Kidney capillary endothelial cell (primary cell): ENCODE data around the gene PAK1IP1.
"Not testable (repeated sequence)": the region's sequence is repeated elsewhere in the genome, so short reads cannot be mapped to it uniquely, and the experiment has no call there.

ENCODE experiments used
- DNase-seq: peaks from one replicate; pipeline ENCODE4 v3.0.0-alpha.2; 2018; ENCODE audit warnings: low spot score

PAK1IP1 gene, protein sequence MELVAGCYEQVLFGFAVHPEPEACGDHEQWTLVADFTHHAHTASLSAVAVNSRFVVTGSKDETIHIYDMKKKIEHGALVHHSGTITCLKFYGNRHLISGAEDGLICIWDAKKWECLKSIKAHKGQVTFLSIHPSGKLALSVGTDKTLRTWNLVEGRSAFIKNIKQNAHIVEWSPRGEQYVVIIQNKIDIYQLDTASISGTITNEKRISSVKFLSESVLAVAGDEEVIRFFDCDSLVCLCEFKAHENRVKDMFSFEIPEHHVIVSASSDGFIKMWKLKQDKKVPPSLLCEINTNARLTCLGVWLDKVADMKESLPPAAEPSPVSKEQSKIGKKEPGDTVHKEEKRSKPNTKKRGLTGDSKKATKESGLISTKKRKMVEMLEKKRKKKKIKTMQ

DNA sequence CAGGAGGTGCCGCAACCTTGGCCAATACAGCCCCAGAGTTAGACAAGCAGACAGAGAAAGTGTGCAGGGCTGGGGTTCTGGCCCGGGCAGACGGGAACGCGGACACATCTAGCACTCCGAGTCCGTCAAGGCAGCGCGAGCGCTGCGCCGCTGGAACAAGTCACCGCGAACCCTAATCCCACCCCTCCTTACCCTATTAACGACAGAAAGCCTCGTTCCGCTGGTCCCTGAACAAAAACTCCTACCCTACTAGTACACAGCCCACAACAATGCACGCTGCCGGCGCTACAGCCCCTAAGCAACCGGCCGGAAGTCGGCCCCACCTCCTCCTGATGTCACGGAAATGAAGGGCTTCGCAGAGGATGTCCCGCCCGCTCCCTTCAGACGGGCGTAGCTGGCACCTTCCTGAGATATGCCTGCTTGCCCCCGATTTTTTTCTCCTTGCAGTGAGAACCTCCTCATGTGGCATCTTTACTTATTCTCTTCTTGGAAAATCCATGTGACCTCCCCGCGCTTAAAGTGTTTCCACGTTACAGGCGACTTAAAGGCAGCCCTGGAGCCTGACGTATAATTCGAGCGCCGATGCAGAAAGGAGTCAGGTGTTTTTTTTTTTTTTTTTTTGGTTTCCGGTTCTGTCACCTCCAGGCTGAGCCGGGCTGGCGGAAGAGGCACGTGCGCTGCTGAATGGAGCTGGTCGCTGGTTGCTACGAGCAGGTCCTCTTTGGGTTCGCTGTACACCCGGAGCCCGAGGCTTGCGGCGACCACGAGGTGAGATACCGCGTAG lies at the start of gene PAK1IP1, which contains the start of gene C6orf52:
Gene PAK1IP1 (plus strand): TSS at position 671 of the 784 bp plus-strand sequence. CDS start 14 bp downstream, at position 685.
Gene C6orf52 (minus strand): TSS at position 315 of the 784 bp plus-strand sequence. CDS start 7,066 bp downstream, outside the sequence.
- DNase-seq = peak; percentile 93

DNA sequence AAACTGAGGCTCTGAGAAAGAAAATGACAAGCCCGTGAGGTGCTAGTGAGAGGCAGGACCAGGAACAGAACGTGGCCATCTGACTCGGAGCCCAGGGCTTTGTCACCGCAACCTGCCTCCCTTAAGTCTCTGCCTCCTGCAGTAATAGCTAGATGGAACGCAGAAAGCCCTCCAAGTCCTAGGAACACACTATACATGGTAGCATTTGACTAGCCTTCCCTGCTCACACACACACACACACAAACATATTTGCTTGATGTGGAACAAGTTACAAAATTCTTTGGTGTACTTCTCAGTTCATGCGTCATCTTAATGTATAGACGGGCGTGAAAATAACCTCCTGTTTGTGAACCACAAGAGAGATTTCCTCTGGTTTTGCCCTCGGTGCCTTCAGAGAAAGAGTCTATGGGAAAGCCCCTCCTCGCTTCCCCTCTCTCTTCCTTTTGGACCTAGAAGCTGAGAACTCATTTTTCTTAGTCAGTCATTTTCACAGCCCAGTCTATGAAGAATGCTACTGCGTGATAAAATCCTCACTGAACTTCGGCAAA lies 39.2 kb upstream of the PAK1IP1 start:
- no peak for DNase-seq

DNA sequence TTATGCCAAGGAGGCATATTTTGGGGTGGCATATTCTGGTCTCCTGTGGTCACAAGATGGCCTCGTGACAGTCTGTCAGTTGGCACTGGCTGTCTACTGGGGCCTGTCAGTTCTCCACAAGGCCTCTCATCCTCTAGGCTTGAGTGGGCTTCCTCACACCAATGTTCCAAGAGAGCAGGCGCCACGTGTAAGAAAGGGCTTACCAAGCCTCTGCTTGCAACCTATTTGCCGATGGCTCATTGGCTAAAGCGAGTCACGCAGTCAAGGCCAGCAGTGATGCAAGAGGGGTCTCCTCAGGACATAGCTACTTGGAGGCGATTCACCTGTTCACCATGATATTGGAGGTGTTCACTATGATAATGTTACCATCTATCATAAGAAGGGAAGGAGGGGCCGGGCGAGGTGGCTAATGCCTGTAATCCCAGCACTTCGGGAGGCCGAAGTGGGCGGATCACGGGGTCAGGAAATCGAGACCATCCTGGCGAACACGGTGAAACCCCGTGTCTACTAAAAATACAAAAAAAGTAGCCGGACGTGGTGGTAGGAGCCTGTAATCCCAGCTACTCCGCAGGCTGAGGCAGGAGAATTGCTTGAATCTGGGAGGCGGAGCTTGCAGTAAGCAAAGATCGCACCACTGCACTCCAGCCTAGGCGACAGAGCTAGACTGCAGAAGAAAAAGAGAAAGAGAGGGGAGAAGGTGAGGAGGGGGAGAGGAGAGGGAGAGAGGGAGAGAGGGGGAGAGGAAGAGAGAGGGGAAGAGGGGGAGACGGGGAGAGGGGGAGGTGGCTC lies 35.7 kb upstream of the PAK1IP1 start:
- DNase-seq = no peak

DNA sequence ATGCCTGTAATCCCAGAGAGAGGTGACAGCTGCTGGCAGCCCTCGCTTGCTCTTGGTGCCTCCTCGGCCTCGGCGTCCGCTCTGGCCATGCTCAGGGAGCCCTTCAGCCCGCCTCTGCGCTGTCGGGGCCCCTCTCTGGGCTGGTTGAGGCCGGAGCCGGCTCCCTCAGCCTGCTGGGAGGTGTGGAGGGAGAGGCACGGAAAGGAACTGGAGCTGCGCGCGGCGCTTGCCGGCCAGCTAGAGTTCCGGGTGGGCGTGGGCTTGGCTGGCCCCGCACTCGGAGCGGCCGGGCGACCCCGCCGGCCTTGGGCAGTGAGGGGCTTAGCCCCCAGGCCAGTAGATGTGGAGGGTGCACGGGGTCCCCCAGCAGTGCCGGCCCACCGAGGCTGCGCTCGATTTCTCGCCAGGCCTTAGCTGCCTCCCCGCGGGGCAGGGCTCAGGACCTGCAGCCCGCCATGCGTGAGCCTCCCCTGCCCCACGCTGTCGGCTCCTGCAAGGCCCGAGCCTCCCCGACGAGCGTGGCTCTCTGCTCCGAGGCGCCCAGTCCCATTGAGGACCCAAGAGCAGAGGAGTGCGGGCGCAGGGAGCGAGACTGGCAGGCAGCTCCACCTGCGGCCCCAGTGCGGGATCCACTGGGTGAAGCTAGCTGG lies 34.9 kb upstream of the PAK1IP1 start:
- DNase-seq = no peak

DNA sequence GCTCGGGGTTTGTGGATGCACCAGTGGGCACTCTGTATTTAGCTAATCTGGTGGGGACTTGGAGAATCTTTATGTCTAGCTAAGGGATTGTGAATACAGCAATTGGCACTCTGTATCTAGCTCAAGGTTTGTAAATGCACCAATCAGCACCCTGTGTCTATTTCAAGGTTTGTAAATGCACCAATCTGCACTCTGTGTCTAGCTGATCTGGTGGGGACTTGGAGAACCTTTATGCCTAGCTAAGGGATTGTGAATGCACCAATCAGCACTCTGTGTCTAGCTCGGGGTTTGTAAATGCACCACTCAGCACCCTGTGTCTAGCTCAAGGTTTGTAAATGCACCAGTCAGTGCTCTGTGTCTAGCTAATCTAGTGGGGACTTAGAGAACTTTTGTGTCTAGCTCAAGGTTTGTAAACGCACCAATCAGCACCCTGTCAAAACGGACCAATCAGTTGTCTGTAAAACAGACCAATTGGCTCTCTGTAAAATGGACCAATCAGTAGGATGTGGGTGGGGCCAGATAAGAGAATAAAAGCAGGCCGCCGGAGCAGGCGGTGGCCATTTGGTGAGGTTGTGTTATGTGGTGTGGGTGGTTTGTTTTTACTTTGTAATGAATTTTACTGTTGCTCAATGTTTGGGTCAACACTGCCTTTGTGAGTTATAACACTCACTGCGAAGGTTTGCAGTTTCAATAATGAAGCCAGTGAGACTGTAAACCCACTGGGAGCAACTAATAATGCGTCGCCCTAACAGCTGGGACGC lies 34.2 kb upstream of the PAK1IP1 start:
- not testable (repeated sequence) for DNase-seq

DNA sequence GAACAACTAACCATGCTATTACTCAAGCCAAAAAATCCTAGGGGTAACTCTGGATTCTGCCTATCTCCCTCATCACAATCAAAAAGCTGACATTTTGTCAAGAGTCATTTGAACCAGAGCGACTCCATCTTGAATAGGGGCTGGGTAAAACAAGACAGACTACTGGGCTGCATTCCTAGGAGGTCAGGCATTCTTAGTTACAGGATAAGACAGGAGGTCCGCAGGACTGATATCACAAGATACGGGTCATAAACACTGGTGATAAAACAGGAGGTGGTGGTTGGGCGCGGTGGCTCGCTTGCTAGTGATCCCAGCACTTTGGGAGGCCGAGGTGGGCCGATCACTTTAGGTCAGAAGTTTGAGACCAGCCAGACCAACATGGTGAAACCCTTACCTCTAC lies 32.6 kb upstream of the PAK1IP1 start:
- no peak for DNase-seq

DNA sequence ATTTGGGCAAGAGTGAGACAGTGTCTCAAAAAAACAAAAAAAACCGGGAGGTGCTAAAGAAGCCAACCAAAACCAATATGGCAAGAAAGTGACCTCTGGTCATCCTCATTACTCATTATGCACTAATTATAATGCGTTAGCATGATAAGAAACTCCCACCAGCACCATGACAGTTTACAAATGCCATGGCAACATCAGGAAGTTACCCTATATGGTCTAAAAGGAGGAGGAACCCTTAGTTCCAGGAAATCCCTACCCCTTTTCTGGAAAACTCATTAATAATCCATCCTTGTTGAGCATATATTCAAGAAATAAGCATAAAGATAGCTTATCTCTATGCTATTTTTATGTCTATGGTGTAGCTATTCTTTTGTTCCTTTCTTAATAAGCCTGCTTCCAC lies 32.0 kb upstream of the PAK1IP1 start:
- no peak for DNase-seq

DNA sequence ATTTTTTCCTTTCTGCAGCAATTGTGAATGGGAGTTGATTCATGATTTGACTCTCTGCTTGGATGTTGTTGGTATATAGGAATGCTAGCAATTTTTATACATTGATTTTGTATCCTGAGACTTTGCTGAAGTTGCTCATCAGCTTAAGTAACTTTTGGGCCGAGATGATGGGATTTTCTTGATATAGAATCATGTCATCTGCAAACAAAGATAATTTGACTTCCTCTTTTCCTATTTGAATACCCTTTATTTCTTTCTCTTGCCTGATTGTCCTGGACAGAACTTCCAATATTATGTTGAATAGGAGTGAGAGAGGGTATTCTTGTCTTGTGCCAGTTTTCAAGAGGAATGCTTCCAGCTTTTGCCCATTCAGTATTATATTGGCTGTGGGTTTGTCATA lies 29.2 kb upstream of the PAK1IP1 start:
- not testable (repeated sequence) for DNase-seq

DNA sequence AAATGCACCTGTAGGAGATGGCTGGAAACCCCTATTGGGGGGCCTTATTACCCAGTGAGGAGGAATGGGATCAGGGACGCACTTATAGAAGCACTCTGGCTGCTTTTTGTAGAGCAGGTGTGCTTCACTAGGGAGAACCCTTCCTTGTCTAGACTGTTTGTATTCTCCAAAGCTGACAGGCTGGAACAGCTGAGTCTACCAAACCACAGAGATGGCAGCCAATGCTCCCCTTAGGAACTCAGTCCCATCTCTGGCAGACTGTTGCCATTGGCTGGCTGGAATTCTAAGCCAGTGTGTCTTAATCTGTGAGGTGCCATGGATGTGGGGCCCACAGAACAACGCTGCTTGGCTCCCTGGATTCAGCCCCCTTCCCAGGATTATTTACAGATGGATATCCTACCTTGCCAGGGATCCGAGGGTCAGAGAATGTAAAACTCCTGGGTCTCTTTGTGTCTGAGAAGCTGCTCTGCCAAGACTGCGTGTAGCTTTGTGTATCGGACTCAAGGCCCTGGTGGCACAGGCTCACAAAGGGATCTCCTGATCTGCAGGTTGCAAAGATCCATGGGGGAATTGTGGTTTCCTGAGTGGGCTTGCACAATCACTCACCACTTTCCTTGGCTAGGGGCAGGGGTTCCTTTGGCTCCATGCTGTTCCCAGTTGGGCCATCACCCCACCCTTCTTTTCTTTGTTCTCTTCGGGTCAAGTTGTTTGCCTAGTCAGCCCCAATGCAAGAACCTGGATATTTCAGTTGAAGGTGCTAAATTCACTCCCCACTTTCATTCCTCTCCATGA lies 26.4 kb upstream of the PAK1IP1 start:
- no peak for DNase-seq

DNA sequence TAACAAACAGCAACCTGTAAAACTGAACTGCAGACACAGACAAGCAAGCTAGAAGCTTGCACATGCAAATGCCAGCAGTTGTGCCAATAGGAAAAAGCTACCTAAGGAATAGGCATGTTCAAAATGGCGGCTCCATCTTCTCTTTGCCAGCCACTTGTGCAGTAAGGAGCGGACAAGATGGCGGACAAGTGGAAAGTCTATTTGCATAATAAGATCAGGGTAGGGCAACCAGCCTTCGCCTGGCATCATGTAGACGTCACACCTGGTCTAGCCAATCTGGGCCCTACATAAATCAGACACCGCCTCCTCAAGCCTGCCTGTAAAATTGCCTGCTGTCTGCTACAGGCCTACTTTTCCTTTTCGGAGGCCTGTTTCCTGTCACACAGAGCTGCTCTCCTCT lies 18.4 kb upstream of the PAK1IP1 start:
- DNase-seq = no peak

DNA sequence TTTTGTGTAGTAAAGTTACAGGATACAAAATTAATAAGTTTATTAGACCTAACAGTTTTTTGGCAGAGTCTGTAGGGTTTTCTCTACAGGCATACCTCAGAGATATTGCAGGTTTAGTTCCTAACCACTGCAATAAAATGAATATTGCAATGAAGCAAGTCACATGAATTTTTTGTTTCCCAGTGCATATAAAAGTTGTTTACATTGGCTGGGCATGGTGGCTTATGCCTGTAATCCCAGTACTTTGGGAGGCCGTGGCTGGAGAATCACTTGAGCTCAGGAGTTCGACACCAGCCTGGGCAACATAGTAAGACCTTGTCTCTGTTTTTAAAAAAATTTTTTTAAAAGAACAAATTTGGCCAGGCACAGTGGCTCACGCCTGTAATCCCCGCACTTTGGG lies 16.3 kb upstream of the PAK1IP1 start:
- DNase-seq = no peak

DNA sequence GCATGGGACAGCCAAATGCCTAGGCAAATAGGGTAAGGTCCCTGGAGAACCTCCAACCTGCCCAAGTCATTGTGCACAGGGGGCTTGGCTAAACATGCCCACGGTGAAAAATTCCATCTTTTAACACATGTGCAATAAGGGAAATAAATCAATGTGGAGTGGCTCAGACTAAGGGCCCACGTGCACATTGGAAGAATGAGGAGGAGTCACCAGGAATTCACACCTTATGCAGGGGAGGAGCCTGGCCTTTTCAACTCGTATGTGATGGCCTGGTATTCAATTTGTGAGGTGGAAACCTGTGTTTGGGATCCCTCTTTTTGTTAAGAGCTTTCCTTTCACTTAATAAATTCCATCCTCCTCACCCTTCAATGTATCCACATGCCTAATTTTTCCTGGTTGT lies 13.0 kb upstream of the PAK1IP1 start:
- no peak for DNase-seq

DNA sequence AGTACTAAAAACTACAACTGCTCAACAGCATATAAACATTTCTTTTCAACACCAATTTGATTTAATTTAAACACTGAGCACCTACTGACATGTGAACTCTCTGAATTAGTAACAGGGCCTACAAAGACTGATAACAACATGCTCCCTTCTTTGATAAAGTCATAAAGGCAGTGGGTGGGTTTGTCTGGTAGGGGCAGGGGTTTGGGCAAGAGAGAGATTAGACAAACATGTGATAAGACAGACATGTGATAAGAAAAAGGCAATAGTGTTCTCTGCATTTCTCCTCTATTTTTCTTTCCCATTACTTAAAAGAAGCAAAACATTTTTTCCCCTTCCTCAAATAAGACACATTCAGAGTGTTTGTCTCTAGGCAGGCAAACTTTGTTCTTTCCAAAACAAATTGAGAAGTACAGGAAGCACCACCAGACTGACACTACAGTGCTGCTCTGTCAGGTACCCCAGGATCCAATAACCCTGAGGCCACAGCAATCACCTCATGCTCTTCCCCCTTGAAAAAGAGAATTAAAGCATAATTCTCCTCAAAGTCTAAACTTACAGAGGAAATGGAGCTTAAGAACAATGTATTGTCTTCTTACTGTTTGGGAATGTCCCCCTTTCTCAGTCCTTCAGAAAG lies 12.3 kb upstream of the PAK1IP1 start:
- DNase-seq = no peak

DNA sequence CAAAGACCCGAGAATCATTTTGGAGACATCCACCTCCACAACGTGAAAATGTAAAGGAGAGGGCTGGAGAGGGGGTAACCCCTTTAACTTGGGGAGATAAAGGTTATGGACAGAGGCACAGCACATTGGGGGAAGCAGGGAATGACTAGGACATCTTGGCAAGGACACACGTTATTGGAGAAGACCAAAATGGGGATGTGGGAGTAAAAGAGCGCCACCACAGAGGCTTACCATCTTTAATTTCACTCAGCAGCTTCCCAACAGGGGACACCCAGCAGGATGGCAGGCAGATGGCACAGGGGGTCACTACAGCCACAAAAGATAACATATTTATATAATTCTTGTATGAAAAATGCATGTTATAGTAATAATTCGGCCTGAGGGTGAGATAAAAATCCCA lies 10.2 kb upstream of the PAK1IP1 start:
- DNase-seq = no peak

DNA sequence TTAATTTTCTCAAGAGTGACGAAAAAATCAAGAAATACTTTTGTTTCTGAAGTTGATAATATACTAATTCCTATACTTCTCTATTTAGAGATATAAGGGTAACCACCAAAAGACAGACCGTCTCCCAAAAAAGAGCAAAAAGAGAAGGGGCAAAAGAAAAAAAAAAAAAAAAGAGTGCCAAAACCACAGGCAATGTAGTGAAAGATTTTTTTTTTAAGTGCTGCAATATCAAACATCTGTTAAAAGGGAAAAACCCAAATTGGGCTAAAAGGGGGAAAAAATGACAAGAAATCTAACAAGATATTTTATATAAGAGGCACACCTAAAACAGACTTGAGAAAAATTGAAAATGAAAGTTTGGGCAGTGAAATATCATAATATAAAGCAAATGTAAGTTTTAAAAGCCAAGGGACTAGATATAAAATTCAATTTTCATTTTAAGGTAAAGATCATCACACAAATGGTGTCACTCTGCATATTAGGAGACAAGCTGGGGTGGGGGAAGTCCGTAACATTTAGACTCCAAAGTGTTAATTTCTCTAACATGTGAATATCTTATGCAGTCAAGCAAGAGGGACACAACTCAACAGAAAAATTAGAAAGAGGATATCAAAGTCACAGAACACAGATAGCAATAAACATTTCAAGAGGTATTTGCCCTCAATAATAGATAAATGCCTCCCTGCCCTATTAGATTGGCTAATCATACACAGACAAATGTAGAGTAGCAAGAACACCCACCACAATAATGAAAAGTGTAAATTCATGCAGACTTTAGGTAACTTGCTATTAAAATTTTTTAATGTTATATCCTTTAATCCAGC lies 9.5 kb upstream of the PAK1IP1 start:
- no peak for DNase-seq

DNA sequence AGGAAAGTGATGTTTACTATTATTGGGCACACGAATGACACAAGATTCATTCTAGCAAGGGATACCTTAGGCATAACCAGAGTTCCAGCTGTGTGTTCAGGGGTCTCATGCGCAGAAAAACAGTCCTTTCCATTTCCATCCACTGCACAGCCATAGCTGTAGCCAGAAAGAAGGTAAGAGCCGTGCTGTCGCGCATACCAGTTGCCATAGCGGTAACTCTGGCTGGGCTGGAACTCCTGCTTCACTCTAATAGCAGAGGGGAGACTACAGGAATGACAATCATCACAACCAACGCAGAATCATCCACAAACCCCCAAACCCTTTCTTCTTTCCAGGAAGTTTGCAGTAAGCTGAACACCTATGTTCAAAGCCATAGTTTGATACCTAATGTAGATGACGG lies 7.9 kb upstream of the PAK1IP1 start:
- no peak for DNase-seq

DNA sequence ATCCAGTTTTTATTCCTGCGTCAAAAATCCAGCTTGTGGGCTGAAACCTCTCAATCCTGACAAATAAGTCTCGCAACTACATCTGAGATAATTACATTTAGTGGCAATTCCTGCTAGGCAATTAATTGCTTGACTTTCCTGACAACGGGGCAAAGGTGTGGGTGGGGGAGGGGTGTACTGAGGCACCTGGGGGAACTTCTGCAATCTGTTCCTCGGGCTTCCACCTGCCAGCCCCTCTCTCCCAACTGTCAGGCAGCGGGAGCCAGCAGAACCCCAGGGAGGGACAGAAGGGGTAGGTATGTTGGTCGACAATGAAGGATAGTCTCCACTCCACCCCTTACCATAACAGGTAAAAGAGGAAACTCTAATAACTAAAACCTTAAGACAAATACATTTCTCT lies 7.2 kb upstream of the PAK1IP1 start:
- no peak for DNase-seq

DNA sequence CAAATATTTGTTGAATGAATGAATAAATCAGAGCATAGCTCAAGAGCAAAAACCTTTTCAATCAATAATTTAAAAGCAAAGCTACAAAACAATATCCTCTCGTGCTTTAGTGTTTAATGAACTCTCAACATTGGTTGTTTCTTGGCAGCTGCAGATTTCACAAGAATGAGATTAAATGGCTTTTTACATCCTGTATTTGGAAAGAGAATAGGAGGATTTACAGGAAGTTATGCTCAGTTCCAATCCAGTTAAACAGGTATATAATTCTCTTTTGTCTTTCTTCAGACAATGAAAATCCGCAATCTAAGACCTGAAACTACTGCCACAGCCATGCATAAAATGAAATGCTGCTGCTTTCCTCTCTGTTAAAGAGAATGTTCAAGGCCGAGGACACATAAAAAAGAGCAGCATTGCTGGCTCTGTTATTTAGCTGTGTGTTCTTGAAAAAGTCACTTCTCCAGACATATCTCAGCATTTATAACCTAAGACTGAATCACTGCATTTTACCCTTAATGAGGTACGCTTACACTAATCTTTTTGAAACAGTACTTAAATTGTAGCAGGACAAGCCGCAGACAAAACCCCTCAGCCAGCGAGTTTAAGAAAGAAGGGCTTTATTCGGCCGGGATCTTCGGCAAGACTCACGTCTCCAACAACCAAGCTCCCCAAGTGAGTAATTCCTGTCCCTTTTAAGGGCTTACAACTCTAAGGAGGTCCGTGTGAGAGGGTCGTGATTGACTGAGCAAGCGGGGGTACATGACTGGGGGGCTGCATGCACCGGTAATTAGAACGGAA lies 3.9 kb upstream of the PAK1IP1 start:
- no peak for DNase-seq
